B cell (primary cell): ENCODE data around the gene ISG15.

Experiments used
- CTCF ChIP-seq: fragments of 200-600 bp; IDR thresholded peaks from one replicate; pipeline ENCODE4 v1.8.0; 2022; ENCODE audit warnings: antibody characterized with exemption, mild to moderate bottlenecking
- EZH2 ChIP-seq: IDR thresholded peaks from 2 replicates; pipeline ENCODE4 v1.6.1; 2012; ENCODE audit warnings: borderline replicate concordance, low read depth, mild to moderate bottlenecking, moderate library complexity, low read length; ENCODE audit not compliant: insufficient read depth, poor library complexity, severe bottlenecking

- TF ChIP-seq EZH2 (no peak), CTCF (no peak)
Measured at GRCh38 chr1:1063261-1063944, 50.1 kb downstream of the ISG15 start.
